ENCODE data around the gene SLC25A29. TPM values are rescaled to one million over a fixed set of nuclear protein-coding genes. Genes with fewer than 3 reads are reported as not detected.
A peak's percentile ranks its signal among the peaks of the same experiment; 100 is the strongest.

The SLC25A29 gene
- total RNA-seq, 1 donor from 2014 or later = 58.9 TPM

DNA sequence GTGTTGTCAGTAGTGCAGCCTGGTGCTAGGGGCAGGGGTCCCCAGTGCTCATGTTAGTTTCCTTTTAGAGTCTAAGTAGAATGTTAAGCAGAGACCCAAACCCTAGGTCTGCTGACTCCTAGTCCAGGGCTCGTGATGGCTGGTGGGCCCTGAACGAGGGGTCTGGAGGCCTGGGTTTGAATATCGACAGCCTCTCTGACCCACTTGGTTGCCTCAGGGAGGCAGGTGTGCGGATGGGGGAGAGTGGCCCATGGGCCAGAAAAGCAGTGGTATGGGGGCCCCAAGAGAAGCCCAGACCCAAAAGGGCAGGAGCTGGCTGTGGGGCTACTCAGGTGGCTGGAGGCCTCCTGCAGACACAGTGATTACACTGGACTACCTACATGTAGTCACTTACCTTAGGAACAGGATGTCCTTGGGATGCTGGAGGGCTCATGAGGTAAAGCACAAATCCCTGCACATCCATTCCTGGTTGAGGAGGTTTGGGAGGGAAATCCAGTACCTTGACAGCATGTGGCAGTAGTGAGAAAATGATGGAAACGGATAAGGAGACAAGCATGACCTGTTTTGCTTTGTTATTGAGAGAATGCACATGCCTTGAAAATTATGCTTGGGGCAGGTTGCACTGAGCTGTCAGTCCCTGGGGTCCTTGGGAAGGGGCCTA lies 1.7 kb upstream of the SLC25A29 start:
- TF ChIP-seq, protein P1, sequence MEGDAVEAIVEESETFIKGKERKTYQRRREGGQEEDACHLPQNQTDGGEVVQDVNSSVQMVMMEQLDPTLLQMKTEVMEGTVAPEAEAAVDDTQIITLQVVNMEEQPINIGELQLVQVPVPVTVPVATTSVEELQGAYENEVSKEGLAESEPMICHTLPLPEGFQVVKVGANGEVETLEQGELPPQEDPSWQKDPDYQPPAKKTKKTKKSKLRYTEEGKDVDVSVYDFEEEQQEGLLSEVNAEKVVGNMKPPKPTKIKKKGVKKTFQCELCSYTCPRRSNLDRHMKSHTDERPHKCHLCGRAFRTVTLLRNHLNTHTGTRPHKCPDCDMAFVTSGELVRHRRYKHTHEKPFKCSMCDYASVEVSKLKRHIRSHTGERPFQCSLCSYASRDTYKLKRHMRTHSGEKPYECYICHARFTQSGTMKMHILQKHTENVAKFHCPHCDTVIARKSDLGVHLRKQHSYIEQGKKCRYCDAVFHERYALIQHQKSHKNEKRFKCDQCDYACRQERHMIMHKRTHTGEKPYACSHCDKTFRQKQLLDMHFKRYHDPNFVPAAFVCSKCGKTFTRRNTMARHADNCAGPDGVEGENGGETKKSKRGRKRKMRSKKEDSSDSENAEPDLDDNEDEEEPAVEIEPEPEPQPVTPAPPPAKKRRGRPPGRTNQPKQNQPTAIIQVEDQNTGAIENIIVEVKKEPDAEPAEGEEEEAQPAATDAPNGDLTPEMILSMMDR (IDR thresholded peaks at IDR 0.05) = no peak
- no peak for TF ChIP-seq POLR2A (IDR thresholded peaks at IDR 0.05)
- no peak for TF ChIP-seq POLR2AphosphoS5 (IDR thresholded peaks at IDR 0.05; ENCODE audit: insufficient read depth in 1 of 2, low read depth in 1 of 2)
- peaks cover 47% of the 10 kb centered on the region for H3K4me1 ChIP-seq
- DNase-seq (ENCODE audit: extremely low spot score in 2 of 2) = no peak
- intact Hi-C loops (cut with DNase I) = loop anchor here (5.0 kb wide), 1 partner anchor 71 kb away; the partner anchor contains the start of gene YY1
- no peaks in the 10 kb centered on the region for H3K27me3 ChIP-seq
- H3K9me3 ChIP-seq = no peaks in the 10 kb centered on the region
- no peaks in the 10 kb centered on the region for H3K36me3 ChIP-seq
- H3K4me3 ChIP-seq = peak overlapping the region in 1 of 2 donors; percentile 89
- H3K27ac ChIP-seq = peak overlapping the region; percentile 85

DNA sequence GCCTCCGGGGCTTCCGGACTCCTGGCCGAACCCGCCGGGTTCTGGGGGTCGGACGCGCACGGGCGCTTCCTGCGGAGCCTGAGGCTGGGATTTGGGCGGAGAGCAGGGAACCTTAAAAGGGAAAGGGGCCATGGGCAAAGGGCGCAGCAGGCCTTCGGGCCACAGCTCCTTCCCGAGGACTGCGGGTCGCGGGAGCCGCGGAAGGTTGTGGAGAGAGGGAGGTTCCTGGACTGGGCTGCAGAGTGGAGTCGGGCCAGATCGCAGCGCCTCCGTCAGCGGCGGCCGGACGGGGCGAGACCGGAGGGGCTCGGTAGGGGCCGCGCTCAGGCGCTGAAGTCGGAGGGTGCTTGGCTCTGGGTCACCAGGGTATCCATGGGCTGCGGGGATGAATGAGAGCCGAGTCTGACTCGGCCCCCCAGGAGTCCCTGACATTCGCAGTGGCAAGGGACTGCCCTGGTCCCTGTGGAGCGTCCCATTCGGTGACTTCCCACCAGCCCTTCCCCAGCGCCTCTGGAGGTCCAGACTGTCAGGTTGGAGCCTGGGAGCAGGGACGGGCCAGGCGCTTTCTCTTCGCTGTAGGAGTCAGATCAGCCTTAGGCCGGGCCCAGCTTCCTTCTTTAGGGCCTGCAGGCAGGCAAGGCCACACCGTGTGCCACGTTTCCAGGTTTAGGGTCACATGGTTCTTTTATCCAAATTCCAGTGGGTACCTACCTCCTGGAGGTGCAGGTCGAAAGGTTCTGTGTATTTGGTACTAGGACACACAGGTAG lies 938 bp upstream of the SLC25A29 start:
- Histone ChIP-seq H3K4me1 (peaks cover 48% of the 10 kb centered on the region), H3K36me3 (no peaks in the 10 kb centered on the region), H3K4me3 (peak overlapping the region; percentile 89 to 98), H3K27me3 (no peaks in the 10 kb centered on the region), H3K27ac (peak overlapping the region; percentile 85), H3K9me3 (no peaks in the 10 kb centered on the region)
- intact Hi-C loops (cut with DNase I) = loop anchor here (5.0 kb wide), 1 partner anchor 70 kb away; the partner anchor contains the start of gene YY1
- peak in 1 of 2 donors; percentile 1 for TF ChIP-seq POLR2AphosphoS5 (IDR thresholded peaks at IDR 0.05; ENCODE audit: insufficient read depth in 1 of 2, low read depth in 1 of 2)
- TF ChIP-seq, protein P1 (IDR thresholded peaks at IDR 0.05) = no peak
- DNase-seq (ENCODE audit: extremely low spot score in 2 of 2) = no peak

DNA sequence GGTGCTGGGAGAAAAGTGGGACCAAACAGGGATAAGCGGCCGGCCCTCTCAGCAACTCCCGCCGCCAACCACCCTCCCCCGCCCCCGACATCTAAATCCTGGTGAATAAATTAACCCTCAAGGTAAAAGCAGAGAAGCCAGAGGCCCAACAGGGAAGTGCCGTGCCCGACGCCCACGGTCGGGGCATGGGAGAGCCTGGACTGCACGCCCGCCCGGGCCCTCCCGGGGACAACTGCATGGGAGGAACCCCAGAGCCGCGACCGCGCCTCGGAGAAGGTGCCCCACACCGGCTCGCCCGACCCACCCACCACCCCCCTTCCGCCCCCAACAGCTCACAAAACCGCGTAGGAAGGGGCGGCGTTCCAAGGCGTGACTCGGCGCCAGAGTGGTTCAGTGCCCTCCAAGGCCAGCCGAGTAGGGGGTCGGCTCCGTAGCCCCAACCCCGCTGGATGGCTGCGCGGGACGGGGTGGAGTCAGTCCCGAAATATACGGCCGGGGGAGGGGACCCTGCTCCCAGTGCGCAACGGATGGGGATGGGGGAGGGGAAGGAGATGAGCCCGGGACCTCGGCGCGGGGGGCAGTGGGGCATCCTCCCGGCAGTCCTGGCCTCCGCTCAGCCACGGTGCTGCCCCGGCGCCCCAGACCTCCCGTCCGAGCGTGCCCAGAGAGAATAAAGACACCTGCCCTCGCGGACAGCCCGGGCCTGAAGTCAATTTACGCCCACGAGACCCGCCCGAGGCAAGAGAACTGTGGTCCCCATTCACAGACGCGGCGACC lies 732 bp downstream of the SLC25A29 start:
- Histone ChIP-seq H3K36me3 (no peaks in the 10 kb centered on the region), H3K4me1 (peaks cover 51% of the 10 kb centered on the region), H3K27me3 (no peaks in the 10 kb centered on the region), H3K27ac (peak overlapping the region; percentile 85), H3K4me3 (peak overlapping the region; percentile 89 to 98), H3K9me3 (no peaks in the 10 kb centered on the region)
- DNase-seq (ENCODE audit: extremely low spot score in 2 of 2) = no peak
- TF ChIP-seq, protein P1 (IDR thresholded peaks at IDR 0.05) = no peak
- no peak for TF ChIP-seq POLR2AphosphoS5 (IDR thresholded peaks at IDR 0.05; ENCODE audit: insufficient read depth in 1 of 2, low read depth in 1 of 2)
- no peak for TF ChIP-seq POLR2A (IDR thresholded peaks at IDR 0.05)
- intact Hi-C loops (cut with DNase I) = loop anchor here (5.0 kb wide), 1 partner anchor 68 kb away; the partner anchor contains the start of gene YY1

DNA sequence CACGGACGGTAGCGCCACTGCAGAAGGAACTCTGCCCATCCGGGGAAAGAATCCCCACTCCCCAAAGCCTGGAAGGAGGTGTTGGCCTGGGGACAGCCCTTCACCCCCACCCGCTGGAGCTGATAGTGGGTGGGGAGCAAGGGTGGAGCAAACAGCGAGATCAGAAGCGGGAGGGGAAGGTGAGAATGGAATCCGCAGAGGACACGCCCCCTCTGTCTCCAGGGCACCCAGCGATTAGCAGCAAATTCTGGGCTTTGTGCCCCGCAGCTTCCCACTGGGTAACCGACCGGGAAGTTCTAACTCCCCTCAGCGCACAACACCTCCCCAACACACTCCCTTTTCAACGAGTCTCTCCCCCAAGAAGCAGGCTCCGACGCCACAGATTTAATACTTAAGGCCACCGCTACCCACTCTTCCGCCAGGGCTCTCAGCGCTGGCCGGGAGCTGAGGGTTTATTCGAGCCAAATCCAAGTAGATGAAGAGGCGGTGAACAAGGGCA lies 1.4 kb downstream of the SLC25A29 start:
- TF ChIP-seq, protein P1 (IDR thresholded peaks at IDR 0.05) = no peak
- peak in 1 of 2 donors; percentile 13 for TF ChIP-seq POLR2AphosphoS5 (IDR thresholded peaks at IDR 0.05; ENCODE audit: insufficient read depth in 1 of 2, low read depth in 1 of 2)
- Histone ChIP-seq H3K27ac (peak overlapping the region; percentile 85), H3K36me3 (no peaks in the 10 kb centered on the region), H3K27me3 (no peaks in the 10 kb centered on the region), H3K4me3 (peak overlapping the region; percentile 89 to 98), H3K4me1 (peaks cover 51% of the 10 kb centered on the region), H3K9me3 (no peaks in the 10 kb centered on the region)
- DNase-seq (ENCODE audit: extremely low spot score in 2 of 2) = no peak
- intact Hi-C loops (cut with DNase I) = loop anchor here (5.0 kb wide), 1 partner anchor 68 kb away; the partner anchor contains the start of gene YY1
